ELF-1 (cell line): ENCODE results near the gene CEP131.

ENCODE experiments used
- DNase-seq: peaks from one replicate; pipeline ENCODE4 v3.0.0-alpha.2; 2016; ENCODE audit warnings: low read depth, low spot score

Gene CEP131

GRCh38 chr17:81222906-81223761 is at the start of gene CEP131:
Gene CEP131 (minus strand): TSS chr17:81222965. CDS start chr17:81220056, 2,909 bp downstream.
- DNase-seq, result peak; percentile 98

- DNase-seq, result no peak
Measured at GRCh38 chr17:81271226-81271625, 48.5 kb upstream of the CEP131 start.

- no peak for DNase-seq
Measured at GRCh38 chr17:81270279-81270678, 47.5 kb upstream of the CEP131 start.

GRCh38 chr17:81267390-81268067 is 44.8 kb upstream of the CEP131 start:
- DNase-seq, result no peak

- no peak for DNase-seq
Measured at GRCh38 chr17:81265576-81265975, 42.8 kb upstream of the CEP131 start.

- no peak for DNase-seq
Measured at GRCh38 chr17:81264640-81265039, 41.9 kb upstream of the CEP131 start.

GRCh38 chr17:81263371-81264181 is 40.8 kb upstream of the CEP131 start:
- no peak for DNase-seq

GRCh38 chr17:81261582-81262336 is 39.0 kb upstream of the CEP131 start:
- no peak for DNase-seq

GRCh38 chr17:81261096-81261495 is 38.3 kb upstream of the CEP131 start:
- DNase-seq, result no peak

- DNase-seq, result no peak
Measured at GRCh38 chr17:81260641-81261040, 37.9 kb upstream of the CEP131 start.

- DNase-seq, result no peak
Measured at GRCh38 chr17:81260171-81260570, 37.4 kb upstream of the CEP131 start.

- no peak for DNase-seq
Measured at GRCh38 chr17:81259058-81259605, 36.4 kb upstream of the CEP131 start.

- peak; percentile 30 for DNase-seq
Measured at GRCh38 chr17:81258292-81258691, 35.5 kb upstream of the CEP131 start.

GRCh38 chr17:81257533-81257932 is 34.8 kb upstream of the CEP131 start:
- no peak for DNase-seq

- no peak for DNase-seq
Measured at GRCh38 chr17:81256616-81257015, 33.9 kb upstream of the CEP131 start.

GRCh38 chr17:81254955-81255717 is 32.4 kb upstream of the CEP131 start:
- DNase-seq, result peak; percentile 83

GRCh38 chr17:81253358-81254131 is 30.8 kb upstream of the CEP131 start:
- peak; percentile 72 for DNase-seq

- DNase-seq, result no peak
Measured at GRCh38 chr17:81252987-81253329, 30.2 kb upstream of the CEP131 start.

- DNase-seq, result no peak
Measured at GRCh38 chr17:81252326-81252986, 29.7 kb upstream of the CEP131 start.
